Mucosa of descending colon (tissue), 3 donors: ENCODE data around the gene GAGE12E. TPM values are rescaled to one million over a fixed set of nuclear protein-coding genes. Genes with fewer than 3 reads are reported as not detected.
A peak's percentile ranks its signal among the peaks of the same experiment; 100 is the strongest.
"Not testable (repeated sequence)": the region's sequence is repeated elsewhere in the genome, so short reads cannot be mapped to it uniquely, and the experiment has no call there.

Experiments used
- ATAC-seq: fragments of 200-7000 bp; cut with Tn5 transposase; one replicate; pipeline ENCODE4 v1.9.1; 2020; ENCODE audit warnings: mild to moderate bottlenecking, moderate library complexity
- DNase-seq, 3 donors: peaks; one replicate each; pipeline ENCODE4 v3.0.0-alpha.2; 2020
- H3K36me3 ChIP-seq: fragments of 200-600 bp; one replicate; pipeline ENCODE4 v1.8.0; 2021; ENCODE audit warnings: low read depth, mild to moderate bottlenecking
- H3K4me1 ChIP-seq: fragments of 200-600 bp; one replicate; pipeline ENCODE4 v1.8.0; 2021; ENCODE audit warnings: low read depth, mild to moderate bottlenecking
- H3K4me3 ChIP-seq: fragments of 200-600 bp; one replicate; pipeline ENCODE4 v1.8.0; 2021; ENCODE audit warnings: mild to moderate bottlenecking
- H3K9me3 ChIP-seq: fragments of 200-600 bp; one replicate; pipeline ENCODE4 v1.8.0; 2021; ENCODE audit warnings: mild to moderate bottlenecking
- intact Hi-C, 2 donors: fragments of 100-400 bp; cut with DNase I in 1 of 2; cut with micrococcal nuclease in 1 of 2; formaldehyde crosslinking; loops; one replicate each; pipeline versions ENCODE4 v1.11.0 to v1.11.1; 2022; cut with DNase I, micrococcal nuclease
- long read RNA-seq, 2 donors: library from polyadenylated mRNA; unstranded; transcript quantifications; one replicate each; pipeline ENCODE4 v2.0.0, GENCODE V29; 2019 to 2021
- total RNA-seq, 3 donors: library from RNA; stranded (reverse); fragmentation: NEBNext Ultra II Directional in 2 of 3; extraction: Animal tissue kit (Norgen Biotek cat#: 25700) in 2 of 3; gene quantifications; one replicate each; pipeline versions ENCODE4 v1.2.1 to v1.2.4, GENCODE V29; 2021 to 2023
- donor health status: DM: no; HTN: no; CAD: no; lungs with moderate emphysema.
- donor health status: DM: no; HTN: no; CAD: no.
- donor health status: DM: no; HTN: yes; CAD: no.

GAGE12E gene, protein sequence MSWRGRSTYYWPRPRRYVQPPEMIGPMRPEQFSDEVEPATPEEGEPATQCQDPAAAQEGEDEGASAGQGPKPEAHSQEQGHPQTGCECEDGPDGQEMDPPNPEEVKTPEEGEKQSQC
- not detected for total RNA-seq
- long read RNA-seq, donor 1 = 0 reads
- long read RNA-seq, donor 2 = 0 reads

DNA sequence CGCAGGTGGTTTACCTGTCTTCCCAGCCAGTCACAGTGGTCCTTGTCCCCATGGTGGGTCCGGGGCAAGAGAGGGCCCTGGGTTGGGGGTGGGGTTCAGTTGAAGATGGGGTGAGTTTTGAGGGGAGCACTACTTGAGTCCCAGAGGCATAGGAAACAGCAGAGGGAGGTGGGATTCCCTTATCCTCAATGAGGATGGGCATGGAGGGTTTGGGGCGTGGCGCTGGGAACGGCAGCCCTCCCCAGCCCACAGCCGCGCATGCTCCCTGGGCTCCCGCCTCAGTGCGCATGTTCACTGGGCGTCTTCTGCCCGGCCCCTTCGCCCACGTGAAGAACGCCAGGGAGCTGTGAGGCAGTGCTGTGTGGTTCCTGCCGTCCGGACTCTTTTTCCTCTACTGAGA lies at the start of gene GAGE12E:
TSS of gene GAGE12E (plus strand) at position 301 of the 400 bp plus-strand sequence. CDS start 1,155 bp downstream, outside the sequence.
- DNase-seq, ATAC-seq, H3K9me3 ChIP-seq: not testable (repeated sequence)

DNA sequence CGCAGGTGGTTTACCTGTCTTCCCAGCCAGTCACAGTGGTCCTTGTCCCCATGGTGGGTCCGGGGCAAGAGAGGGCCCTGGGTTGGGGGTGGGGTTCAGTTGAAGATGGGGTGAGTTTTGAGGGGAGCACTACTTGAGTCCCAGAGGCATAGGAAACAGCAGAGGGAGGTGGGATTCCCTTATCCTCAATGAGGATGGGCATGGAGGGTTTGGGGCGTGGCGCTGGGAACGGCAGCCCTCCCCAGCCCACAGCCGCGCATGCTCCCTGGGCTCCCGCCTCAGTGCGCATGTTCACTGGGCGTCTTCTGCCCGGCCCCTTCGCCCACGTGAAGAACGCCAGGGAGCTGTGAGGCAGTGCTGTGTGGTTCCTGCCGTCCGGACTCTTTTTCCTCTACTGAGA lies 19.2 kb upstream of the GAGE12E start, which contains the start of gene GAGE12C:
TSS of gene GAGE12C (plus strand) at position 301 of the 400 bp plus-strand sequence. CDS start 1,155 bp downstream, outside the sequence.
- intact Hi-C loops, H3K4me3 ChIP-seq, H3K36me3 ChIP-seq, H3K9me3 ChIP-seq, DNase-seq, ATAC-seq, H3K4me1 ChIP-seq: not testable (repeated sequence)

More for the DNA sequence above, at the start of gene GAGE12E:
- H3K4me1 ChIP-seq, H3K36me3 ChIP-seq, H3K4me3 ChIP-seq, intact Hi-C loops: not testable (repeated sequence)

DNA sequence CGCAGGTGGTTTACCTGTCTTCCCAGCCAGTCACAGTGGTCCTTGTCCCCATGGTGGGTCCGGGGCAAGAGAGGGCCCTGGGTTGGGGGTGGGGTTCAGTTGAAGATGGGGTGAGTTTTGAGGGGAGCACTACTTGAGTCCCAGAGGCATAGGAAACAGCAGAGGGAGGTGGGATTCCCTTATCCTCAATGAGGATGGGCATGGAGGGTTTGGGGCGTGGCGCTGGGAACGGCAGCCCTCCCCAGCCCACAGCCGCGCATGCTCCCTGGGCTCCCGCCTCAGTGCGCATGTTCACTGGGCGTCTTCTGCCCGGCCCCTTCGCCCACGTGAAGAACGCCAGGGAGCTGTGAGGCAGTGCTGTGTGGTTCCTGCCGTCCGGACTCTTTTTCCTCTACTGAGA lies 9.7 kb upstream of the GAGE12E start, which contains the start of gene GAGE12D:
TSS of gene GAGE12D (plus strand) at position 301 of the 400 bp plus-strand sequence. CDS start 1,155 bp downstream, outside the sequence.
- H3K4me3 ChIP-seq, ATAC-seq, H3K4me1 ChIP-seq, H3K36me3 ChIP-seq, intact Hi-C loops, H3K9me3 ChIP-seq, DNase-seq: not testable (repeated sequence)

DNA sequence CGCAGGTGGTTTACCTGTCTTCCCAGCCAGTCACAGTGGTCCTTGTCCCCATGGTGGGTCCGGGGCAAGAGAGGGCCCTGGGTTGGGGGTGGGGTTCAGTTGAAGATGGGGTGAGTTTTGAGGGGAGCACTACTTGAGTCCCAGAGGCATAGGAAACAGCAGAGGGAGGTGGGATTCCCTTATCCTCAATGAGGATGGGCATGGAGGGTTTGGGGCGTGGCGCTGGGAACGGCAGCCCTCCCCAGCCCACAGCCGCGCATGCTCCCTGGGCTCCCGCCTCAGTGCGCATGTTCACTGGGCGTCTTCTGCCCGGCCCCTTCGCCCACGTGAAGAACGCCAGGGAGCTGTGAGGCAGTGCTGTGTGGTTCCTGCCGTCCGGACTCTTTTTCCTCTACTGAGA lies 9.5 kb downstream of the GAGE12E start, which contains the start of gene GAGE12F:
TSS of gene GAGE12F (plus strand) at position 301 of the 400 bp plus-strand sequence. CDS start 1,155 bp downstream, outside the sequence.
- H3K4me1 ChIP-seq, ATAC-seq, intact Hi-C loops: not testable (repeated sequence)

DNA sequence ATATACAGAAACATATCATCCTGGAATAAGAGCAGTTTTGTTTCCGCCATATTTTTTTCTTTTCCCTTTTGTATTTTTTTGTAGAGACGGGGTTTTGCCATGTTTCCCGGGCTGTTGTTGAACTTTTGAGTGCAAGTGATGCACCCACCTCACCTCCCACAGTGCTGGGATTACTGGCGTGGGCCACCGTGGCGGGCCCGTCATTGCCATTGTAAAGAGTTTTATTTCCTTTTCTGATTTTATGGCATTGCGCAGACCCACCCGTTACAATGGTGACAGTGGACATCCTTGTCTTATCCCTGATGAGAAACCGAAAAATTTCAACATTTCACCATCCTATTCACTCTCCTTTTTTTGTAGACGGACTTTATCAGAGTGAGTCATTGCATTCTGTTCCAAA lies 17.6 kb downstream of the GAGE12E start:
- H3K4me1 ChIP-seq, H3K4me3 ChIP-seq, H3K9me3 ChIP-seq, ATAC-seq, intact Hi-C loops, H3K36me3 ChIP-seq: not testable (repeated sequence)
- DNase-seq = peak in 1 of 3 donors; percentile 8

More for the DNA sequence above, 9.5 kb downstream of the GAGE12E start, which contains the start of gene GAGE12F:
- H3K36me3 ChIP-seq, H3K4me3 ChIP-seq, H3K9me3 ChIP-seq, DNase-seq: not testable (repeated sequence)

DNA sequence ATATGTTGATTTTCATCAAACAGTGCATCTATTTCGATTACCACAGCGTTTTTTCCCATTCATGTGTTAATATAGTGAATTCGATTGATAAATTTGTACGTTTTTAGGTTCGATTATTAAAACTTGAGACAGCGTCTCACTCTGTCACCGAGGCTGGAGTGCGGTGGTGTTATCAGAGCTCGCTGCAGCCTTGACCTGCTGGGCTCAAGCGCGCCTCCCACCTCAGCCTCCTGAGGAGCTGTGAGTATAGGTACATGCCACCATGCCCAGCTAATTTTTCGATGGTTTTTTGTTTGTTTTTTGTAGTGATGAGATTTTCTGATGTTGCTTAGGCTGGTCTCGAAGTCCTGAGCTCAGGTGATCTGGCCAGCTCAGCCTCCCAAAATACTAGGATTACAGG lies 18.1 kb downstream of the GAGE12E start:
- ATAC-seq, H3K9me3 ChIP-seq, H3K36me3 ChIP-seq, H3K4me1 ChIP-seq, H3K4me3 ChIP-seq, intact Hi-C loops: not testable (repeated sequence)
- peak in 1 of 3 donors; percentile 18 for DNase-seq

DNA sequence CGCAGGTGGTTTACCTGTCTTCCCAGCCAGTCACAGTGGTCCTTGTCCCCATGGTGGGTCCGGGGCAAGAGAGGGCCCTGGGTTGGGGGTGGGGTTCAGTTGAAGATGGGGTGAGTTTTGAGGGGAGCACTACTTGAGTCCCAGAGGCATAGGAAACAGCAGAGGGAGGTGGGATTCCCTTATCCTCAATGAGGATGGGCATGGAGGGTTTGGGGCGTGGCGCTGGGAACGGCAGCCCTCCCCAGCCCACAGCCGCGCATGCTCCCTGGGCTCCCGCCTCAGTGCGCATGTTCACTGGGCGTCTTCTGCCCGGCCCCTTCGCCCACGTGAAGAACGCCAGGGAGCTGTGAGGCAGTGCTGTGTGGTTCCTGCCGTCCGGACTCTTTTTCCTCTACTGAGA lies 19.0 kb downstream of the GAGE12E start, which contains the start of gene GAGE12G:
TSS of gene GAGE12G (plus strand) at position 301 of the 400 bp plus-strand sequence. CDS start 1,155 bp downstream, outside the sequence.
- H3K9me3 ChIP-seq, ATAC-seq, H3K4me1 ChIP-seq, H3K4me3 ChIP-seq, H3K36me3 ChIP-seq, DNase-seq, intact Hi-C loops: not testable (repeated sequence)

DNA sequence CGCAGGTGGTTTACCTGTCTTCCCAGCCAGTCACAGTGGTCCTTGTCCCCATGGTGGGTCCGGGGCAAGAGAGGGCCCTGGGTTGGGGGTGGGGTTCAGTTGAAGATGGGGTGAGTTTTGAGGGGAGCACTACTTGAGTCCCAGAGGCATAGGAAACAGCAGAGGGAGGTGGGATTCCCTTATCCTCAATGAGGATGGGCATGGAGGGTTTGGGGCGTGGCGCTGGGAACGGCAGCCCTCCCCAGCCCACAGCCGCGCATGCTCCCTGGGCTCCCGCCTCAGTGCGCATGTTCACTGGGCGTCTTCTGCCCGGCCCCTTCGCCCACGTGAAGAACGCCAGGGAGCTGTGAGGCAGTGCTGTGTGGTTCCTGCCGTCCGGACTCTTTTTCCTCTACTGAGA lies 28.6 kb downstream of the GAGE12E start, which contains the start of gene GAGE12H:
TSS of gene GAGE12H (plus strand) at position 301 of the 400 bp plus-strand sequence. CDS start 1,155 bp downstream, outside the sequence.
- intact Hi-C loops, H3K4me3 ChIP-seq, ATAC-seq, H3K36me3 ChIP-seq, H3K9me3 ChIP-seq, H3K4me1 ChIP-seq, DNase-seq: not testable (repeated sequence)

DNA sequence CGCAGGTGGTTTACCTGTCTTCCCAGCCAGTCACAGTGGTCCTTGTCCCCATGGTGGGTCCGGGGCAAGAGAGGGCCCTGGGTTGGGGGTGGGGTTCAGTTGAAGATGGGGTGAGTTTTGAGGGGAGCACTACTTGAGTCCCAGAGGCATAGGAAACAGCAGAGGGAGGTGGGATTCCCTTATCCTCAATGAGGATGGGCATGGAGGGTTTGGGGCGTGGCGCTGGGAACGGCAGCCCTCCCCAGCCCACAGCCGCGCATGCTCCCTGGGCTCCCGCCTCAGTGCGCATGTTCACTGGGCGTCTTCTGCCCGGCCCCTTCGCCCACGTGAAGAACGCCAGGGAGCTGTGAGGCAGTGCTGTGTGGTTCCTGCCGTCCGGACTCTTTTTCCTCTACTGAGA lies 38.1 kb downstream of the GAGE12E start, which contains the start of gene GAGE2A:
TSS of gene GAGE2A (plus strand) at position 301 of the 400 bp plus-strand sequence. CDS start 1,155 bp downstream, outside the sequence.
- not testable (repeated sequence) for ATAC-seq, DNase-seq, H3K36me3 ChIP-seq

DNA sequence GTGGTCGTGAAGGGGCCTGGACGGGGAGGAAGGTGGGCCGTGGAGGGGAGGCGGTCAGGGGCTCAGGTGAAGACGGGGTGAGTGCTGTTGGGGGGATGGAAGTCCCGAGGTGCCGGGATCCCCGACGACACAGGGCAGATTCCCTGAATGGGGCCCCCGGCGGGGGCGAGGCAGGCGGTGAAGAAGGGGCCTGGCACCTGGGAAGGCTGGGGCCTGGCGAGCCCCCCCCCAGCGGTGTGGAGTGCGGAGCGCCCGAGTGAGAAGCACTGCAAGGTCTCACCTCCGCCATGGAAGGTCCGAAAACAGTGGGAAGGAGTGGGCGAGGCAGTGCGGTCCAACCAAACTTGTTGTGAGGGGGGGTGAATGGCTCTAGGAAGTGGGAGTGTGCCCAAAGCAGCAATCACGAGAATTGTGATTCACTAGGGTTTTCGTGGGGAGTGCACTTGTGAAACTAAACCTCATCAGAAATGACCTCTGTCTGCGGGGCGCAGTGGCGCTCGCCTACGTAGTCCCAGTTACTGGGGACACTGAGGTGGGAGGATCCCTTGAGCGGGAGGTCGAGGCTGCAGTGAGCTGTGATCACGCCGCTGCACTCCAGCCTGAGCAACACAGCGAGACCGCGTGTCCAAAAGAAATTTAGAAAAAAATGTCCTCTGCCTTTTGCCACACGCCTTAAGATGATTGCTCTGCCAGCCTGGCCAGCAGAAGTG lies 38.8 kb downstream of the GAGE12E start:
- H3K4me3 ChIP-seq, ATAC-seq, intact Hi-C loops, H3K4me1 ChIP-seq, H3K36me3 ChIP-seq, H3K9me3 ChIP-seq: not testable (repeated sequence)
- peak in 2 of 3 donors; percentile 10 to 61 for DNase-seq

More for the DNA sequence above, 38.1 kb downstream of the GAGE12E start, which contains the start of gene GAGE2A:
- H3K9me3 ChIP-seq, H3K4me3 ChIP-seq, H3K4me1 ChIP-seq, intact Hi-C loops: not testable (repeated sequence)

DNA sequence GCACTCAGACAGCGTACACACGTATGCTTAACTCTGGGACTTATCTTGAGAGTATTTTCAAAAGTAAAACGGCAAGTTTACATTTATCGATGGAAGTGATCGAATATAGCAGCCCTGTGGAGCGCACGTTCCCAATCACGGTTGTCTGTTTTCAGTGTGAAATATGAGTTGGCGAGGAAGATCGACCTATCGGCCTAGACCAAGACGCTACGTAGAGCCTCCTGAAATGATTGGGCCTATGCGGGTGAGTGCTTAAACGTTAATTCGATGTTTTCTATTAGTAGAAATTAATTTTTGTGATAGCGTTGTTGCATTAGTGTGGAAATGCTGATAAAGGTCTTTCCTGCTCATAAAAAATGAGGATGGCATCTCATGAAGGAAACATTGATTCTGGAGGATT lies 39.4 kb downstream of the GAGE12E start:
- DNase-seq, H3K9me3 ChIP-seq, H3K36me3 ChIP-seq, H3K4me3 ChIP-seq, H3K4me1 ChIP-seq, intact Hi-C loops, ATAC-seq: not testable (repeated sequence)

DNA sequence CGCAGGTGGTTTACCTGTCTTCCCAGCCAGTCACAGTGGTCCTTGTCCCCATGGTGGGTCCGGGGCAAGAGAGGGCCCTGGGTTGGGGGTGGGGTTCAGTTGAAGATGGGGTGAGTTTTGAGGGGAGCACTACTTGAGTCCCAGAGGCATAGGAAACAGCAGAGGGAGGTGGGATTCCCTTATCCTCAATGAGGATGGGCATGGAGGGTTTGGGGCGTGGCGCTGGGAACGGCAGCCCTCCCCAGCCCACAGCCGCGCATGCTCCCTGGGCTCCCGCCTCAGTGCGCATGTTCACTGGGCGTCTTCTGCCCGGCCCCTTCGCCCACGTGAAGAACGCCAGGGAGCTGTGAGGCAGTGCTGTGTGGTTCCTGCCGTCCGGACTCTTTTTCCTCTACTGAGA lies 47.6 kb downstream of the GAGE12E start, which contains the start of gene GAGE1:
TSS of gene GAGE1 (plus strand) at position 301 of the 400 bp plus-strand sequence. CDS start 1,155 bp downstream, outside the sequence.
- H3K4me3 ChIP-seq, H3K9me3 ChIP-seq, intact Hi-C loops, ATAC-seq, H3K36me3 ChIP-seq, H3K4me1 ChIP-seq, DNase-seq: not testable (repeated sequence)
